Keratinocyte (primary cell): ENCODE results near the gene DEPDC1. TPM values are rescaled to one million over a fixed set of nuclear protein-coding genes. Genes with fewer than 3 reads are reported as not detected.

Experiments used
- DNase-seq: peaks from one replicate; pipeline ENCODE4 v3.0.0-alpha.2; 2011; ENCODE audit warnings: low read depth, missing footprints, low spot score
- FAIRE-seq: peaks from 2 replicates; lab custom pipeline; 2011; peaks lifted over from hg19 to GRCh38; lab: Jason Lieb, UNC
- H2AFZ ChIP-seq: 2 replicates; pipeline ENCODE4 v1.6.0; 2012; ENCODE audit warnings: low read length, control low read depth, inconsistent platforms; ENCODE audit not compliant: control insufficient read depth
- H3K27ac ChIP-seq: 2 replicates; pipeline ENCODE4 v1.5.1; 2011; ENCODE audit warnings: low read length; ENCODE audit not compliant: control insufficient read depth, insufficient read depth
- H3K27me3 ChIP-seq: 3 replicates; pipeline ENCODE4 v1.6.0; 2011; ENCODE audit warnings: low read length; ENCODE audit not compliant: control insufficient read depth, insufficient read depth; ENCODE audit errors: extremely low read depth
- H3K36me3 ChIP-seq, 2 experiments: 2 replicates in 1 of 2; 3 replicates in 1 of 2; pipeline ENCODE4 v1.5.1; 2011; ENCODE audit warnings: low read length in 2 of 2, mild to moderate bottlenecking in 1 of 2; ENCODE audit not compliant: control insufficient read depth in 2 of 2, insufficient read depth in 2 of 2; ENCODE audit errors: extremely low read depth in 1 of 2
- H3K4me1 ChIP-seq: 3 replicates; pipeline ENCODE4 v1.5.1; 2011; ENCODE audit warnings: low read length; ENCODE audit not compliant: control insufficient read depth, insufficient read depth; ENCODE audit errors: extremely low read depth
- H3K4me2 ChIP-seq: 3 replicates; pipeline ENCODE4 v1.6.0; 2011; ENCODE audit warnings: low read depth, low read length; ENCODE audit not compliant: control insufficient read depth, insufficient read depth; ENCODE audit errors: extremely low read depth
- H3K4me3 ChIP-seq, 3 experiments: fragments of 200-600 bp in 1 of 3; sonication (generic) in 1 of 3; 2 replicates in 2 of 3; 3 replicates in 1 of 3; pipeline ENCODE4 v1.5.1; 2011 to 2016; ENCODE audit warnings: low read length in 3 of 3, mild to moderate bottlenecking in 3 of 3, control low read depth in 2 of 3, inconsistent platforms in 1 of 3, low read depth in 1 of 3, mixed read lengths in 1 of 3, mixed run types in 1 of 3, moderate library complexity in 1 of 3; ENCODE audit not compliant: control insufficient read depth in 2 of 3, insufficient read depth in 2 of 3; ENCODE audit errors: extremely low read depth in 1 of 3
- H3K79me2 ChIP-seq: 2 replicates; pipeline ENCODE4 v1.6.0; 2012; ENCODE audit warnings: low read length; ENCODE audit not compliant: control insufficient read depth, insufficient read depth
- H3K9ac ChIP-seq: 3 replicates; pipeline ENCODE4 v1.6.0; 2011; ENCODE audit warnings: low read length; ENCODE audit not compliant: control insufficient read depth, insufficient read depth; ENCODE audit errors: extremely low read depth
- H3K9me1 ChIP-seq: 3 replicates; pipeline ENCODE4 v1.6.0; 2011; ENCODE audit warnings: low read length; ENCODE audit not compliant: control insufficient read depth, insufficient read depth; ENCODE audit errors: extremely low read depth
- H3K9me3 ChIP-seq: 2 replicates; pipeline ENCODE4 v1.5.1; 2012; ENCODE audit warnings: low read depth, low read length; ENCODE audit not compliant: control insufficient read depth
- H4K20me1 ChIP-seq: 3 replicates; pipeline ENCODE4 v1.6.0; 2011; ENCODE audit warnings: low read length; ENCODE audit not compliant: control insufficient read depth, insufficient read depth; ENCODE audit errors: extremely low read depth
- EZH2 ChIP-seq: IDR thresholded peaks from one replicate; pipeline ENCODE4 v1.6.1; 2012; ENCODE audit warnings: inconsistent platforms, mild to moderate bottlenecking, low read length, moderate library complexity
- dilution Hi-C: fragments of 300-500 bp; cut with MboI; formaldehyde crosslinking; loops from one replicate; pipeline ENCODE4 v1.7.0; 2020; ENCODE audit warnings: low sequenced_read_pairs; ENCODE audit not compliant: extremely low pct_ligation_motif_present
- polyA plus RNA-seq, 5 experiments: library from polyadenylated mRNA; depleted of rRNA in 3 of 5; stranded (reverse) in 3 of 5; stranded (forward) in 1 of 5; unstranded in 1 of 5; fragments of >200 nt; gene quantifications; 1 replicate in 1 of 5; 2 replicates in 3 of 5; 3 replicates in 1 of 5; pipeline versions ENCODE4 v1.2.1 to v1.2.3, GENCODE V29; 2011 to 2012; ENCODE audit warnings: missing spikeins in 2 of 5, low read depth in 1 of 5, low replicate concordance in 1 of 5
- TF ChIP-seq, protein P1 (sequence below), 3 experiments: IDR thresholded peaks in 1 of 3; conservative IDR thresholded peaks in 1 of 3; optimal IDR thresholded peaks in 1 of 3; 2 replicates in 2 of 3; 3 replicates in 1 of 3; pipeline versions ENCODE3 to v1.5.1; 2011; ENCODE audit warnings: low read length in 3 of 3, mild to moderate bottlenecking in 3 of 3, moderate library complexity in 2 of 3, control low read depth in 1 of 3, inconsistent platforms in 1 of 3; ENCODE audit not compliant: insufficient read depth in 2 of 3; ENCODE audit errors: extremely low read depth in 1 of 3

Gene DEPDC1
- polyA plus RNA-seq, 1 donor (not counting 4 experiments of a cell fraction or from before 2014, with no cell fraction given): 11.2 TPM

- dilution Hi-C loops: no loop called here
- H3K27me3 ChIP-seq: no peaks in the 10 kb centered on the region
- no peaks in the 10 kb centered on the region for H4K20me1 ChIP-seq
- peak overlapping the region; percentile 80 to 94 (median 90) for H3K4me3 ChIP-seq
- peak overlapping the region; percentile 95 for H3K9ac ChIP-seq
- H3K27ac ChIP-seq: peak overlapping the region; percentile 91
- H3K4me1 ChIP-seq: peaks cover 12% of the 10 kb centered on the region
- no peak for DNase-seq
- H3K79me2 ChIP-seq: peaks cover 28% of the 10 kb centered on the region
- no peak for FAIRE-seq
- H3K9me1 ChIP-seq: peaks cover 2% of the 10 kb centered on the region
- H2AFZ ChIP-seq: peak overlapping the region; percentile 99
- peaks cover 0 to 12% of the 10 kb centered on the region in 2 experiments for H3K36me3 ChIP-seq
- no peak for TF ChIP-seq EZH2
- TF ChIP-seq, protein P1, sequence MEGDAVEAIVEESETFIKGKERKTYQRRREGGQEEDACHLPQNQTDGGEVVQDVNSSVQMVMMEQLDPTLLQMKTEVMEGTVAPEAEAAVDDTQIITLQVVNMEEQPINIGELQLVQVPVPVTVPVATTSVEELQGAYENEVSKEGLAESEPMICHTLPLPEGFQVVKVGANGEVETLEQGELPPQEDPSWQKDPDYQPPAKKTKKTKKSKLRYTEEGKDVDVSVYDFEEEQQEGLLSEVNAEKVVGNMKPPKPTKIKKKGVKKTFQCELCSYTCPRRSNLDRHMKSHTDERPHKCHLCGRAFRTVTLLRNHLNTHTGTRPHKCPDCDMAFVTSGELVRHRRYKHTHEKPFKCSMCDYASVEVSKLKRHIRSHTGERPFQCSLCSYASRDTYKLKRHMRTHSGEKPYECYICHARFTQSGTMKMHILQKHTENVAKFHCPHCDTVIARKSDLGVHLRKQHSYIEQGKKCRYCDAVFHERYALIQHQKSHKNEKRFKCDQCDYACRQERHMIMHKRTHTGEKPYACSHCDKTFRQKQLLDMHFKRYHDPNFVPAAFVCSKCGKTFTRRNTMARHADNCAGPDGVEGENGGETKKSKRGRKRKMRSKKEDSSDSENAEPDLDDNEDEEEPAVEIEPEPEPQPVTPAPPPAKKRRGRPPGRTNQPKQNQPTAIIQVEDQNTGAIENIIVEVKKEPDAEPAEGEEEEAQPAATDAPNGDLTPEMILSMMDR (optimal IDR thresholded peaks at IDR 0.05 in 1 of 3, IDR thresholded peaks at IDR 0.05 in 1 of 3, conservative IDR thresholded peaks at IDR 0.05 in 1 of 3; ENCODE audit: extremely low read depth in 1 of 3, insufficient read depth in 2 of 3, low read length in 3 of 3): no peak
- peak overlapping the region; percentile 87 for H3K4me2 ChIP-seq
- H3K9me3 ChIP-seq: no peaks in the 10 kb centered on the region
Observed at GRCh38 chr1:68495968-68496679, 758 bp downstream of the DEPDC1 start.

DNA sequence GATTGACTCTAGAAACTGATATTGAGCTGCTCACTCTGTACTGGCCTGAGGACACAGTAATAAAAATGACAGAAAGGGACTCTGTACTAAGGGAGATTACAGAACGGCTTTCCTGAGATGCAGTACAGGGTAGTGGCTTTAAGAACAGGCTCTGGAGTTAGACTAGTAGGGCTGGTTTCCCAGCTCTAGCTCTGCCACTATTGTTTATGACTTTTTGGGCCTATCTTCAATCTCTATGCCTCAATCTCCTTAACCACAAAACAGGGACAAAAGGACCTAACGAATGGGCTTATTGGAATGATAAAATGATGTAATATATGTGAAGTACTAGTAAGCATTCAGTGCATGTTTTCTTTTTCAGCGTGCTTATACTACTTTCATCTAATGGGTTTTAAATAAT, 1.4 kb downstream of the DEPDC1 start:
- FAIRE-seq: peak; percentile 32
- H4K20me1 ChIP-seq: no peaks in the 10 kb centered on the region
- DNase-seq: no peak
- H3K27me3 ChIP-seq: no peaks in the 10 kb centered on the region
- H2AFZ ChIP-seq: peak overlapping the region; percentile 99
- H3K27ac ChIP-seq: peak overlapping the region; percentile 91
- peaks cover 2% of the 10 kb centered on the region for H3K9me1 ChIP-seq
- H3K9ac ChIP-seq: peak overlapping the region; percentile 95
- dilution Hi-C loops: no loop called here
- peaks cover 0 to 16% of the 10 kb centered on the region in 2 experiments for H3K36me3 ChIP-seq
- H3K4me1 ChIP-seq: peaks cover 12% of the 10 kb centered on the region
- H3K4me3 ChIP-seq: peak overlapping the region in 2 of 3 experiments; percentile 90 to 94
- H3K4me2 ChIP-seq: peak overlapping the region; percentile 87
- no peaks in the 10 kb centered on the region for H3K9me3 ChIP-seq
- no peak for TF ChIP-seq EZH2
- TF ChIP-seq, protein P1 (optimal IDR thresholded peaks at IDR 0.05 in 1 of 3, IDR thresholded peaks at IDR 0.05 in 1 of 3, conservative IDR thresholded peaks at IDR 0.05 in 1 of 3; ENCODE audit: extremely low read depth in 1 of 3, insufficient read depth in 2 of 3, low read length in 3 of 3): no peak
- peaks cover 30% of the 10 kb centered on the region for H3K79me2 ChIP-seq
